Measurements from ENCODE around the gene TIMP3.

Gene TIMP3

GRCh38 chr22:32877196-32877595, 75.7 kb downstream of the TIMP3 start:
- no peak for TF ChIP-seq CTCF (IDR thresholded peaks at IDR 0.05; ENCODE audit: low read depth, low read length)
- H3K4me3 ChIP-seq (ENCODE audit: low read depth, low read length): no peak overlapping the region

DNA sequence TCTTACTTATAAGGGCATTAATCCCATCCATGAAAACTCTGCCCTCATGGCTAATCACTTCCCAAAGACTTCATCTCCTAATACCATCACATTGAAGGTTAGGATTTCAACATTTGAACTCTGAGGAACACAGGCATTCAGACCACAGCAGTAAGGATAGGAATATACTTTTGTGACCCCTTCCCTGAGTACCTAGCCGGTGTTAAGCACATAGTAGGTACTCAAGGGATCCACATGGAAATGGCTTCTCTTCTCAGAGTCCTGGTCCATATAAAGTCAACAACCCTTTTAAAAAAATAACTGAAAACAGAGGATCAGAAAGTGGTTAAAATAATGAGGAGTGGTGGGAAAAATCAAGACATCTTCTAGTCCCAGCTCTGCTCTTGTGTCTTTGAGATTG, 78.0 kb downstream of the TIMP3 start:
- no peak overlapping the region for H3K4me3 ChIP-seq (ENCODE audit: low read depth, low read length)
- TF ChIP-seq CTCF (IDR thresholded peaks at IDR 0.05; ENCODE audit: low read depth, low read length): no peak

GRCh38 chr22:32880061-32880460, 78.6 kb downstream of the TIMP3 start:
- TF ChIP-seq CTCF (IDR thresholded peaks at IDR 0.05; ENCODE audit: low read depth, low read length): no peak
- no peak overlapping the region for H3K4me3 ChIP-seq (ENCODE audit: low read depth, low read length)

GRCh38 chr22:32880505-32880892, 79.0 kb downstream of the TIMP3 start:
- no peak for TF ChIP-seq CTCF (IDR thresholded peaks at IDR 0.05; ENCODE audit: low read depth, low read length)
- no peak overlapping the region for H3K4me3 ChIP-seq (ENCODE audit: low read depth, low read length)

DNA sequence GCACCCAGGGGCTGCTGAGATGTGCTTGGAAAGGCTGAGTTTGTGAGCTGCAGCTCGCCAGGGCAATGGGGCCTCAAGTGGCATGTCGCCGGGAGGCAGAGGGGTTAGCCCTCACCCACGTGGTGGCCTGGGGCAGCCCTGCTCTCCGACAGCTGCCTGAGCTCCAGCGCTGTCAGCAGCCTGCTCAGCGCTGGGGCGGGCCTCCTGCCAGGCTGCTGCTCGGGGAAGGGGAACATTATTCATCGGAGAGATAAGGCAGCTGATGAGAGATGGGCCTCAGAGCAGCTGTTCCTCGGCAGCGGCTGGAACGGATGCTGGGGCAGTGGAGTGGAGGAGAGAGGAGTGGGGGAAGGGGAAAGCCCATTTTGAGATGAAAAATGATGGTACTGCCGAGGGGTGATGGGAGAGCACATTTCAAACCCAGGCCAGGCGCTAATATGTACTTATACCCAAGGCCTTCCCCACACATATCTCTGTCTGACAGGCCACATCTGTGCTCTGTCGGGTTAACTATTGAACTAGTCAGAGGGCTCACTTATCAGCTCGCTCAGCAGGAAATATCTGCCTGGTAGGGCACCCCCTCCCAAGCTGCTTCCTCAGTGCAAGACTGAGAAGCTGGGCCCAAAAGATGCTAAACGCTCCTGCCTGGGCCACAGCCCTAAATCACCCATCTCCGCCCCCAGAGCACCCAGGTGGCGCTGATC, 79.5 kb downstream of the TIMP3 start:
- no peak overlapping the region for H3K4me3 ChIP-seq (ENCODE audit: low read depth, low read length)

DNA sequence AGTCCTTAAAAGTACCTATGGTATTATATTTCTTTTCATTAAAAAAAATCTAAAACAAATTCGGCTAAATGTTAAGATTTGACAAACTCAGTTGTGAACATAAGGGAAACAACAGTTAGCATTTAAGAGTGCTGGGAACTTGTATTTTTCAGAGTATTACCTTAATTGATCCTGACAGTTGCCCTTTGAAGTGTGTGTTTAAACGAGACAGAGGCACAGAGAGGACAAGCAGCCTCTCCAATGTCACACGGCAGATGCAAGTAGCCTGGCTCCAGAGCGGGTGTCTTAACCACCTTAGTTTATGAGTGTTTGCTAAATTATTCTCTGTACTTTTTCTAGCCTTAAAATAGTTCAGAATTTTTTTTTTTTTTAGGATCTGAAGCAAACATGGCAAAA, 80.9 kb downstream of the TIMP3 start:
- TF ChIP-seq CTCF (IDR thresholded peaks at IDR 0.05; ENCODE audit: low read depth, low read length): no peak

More for the DNA sequence above, 79.5 kb downstream of the TIMP3 start:
- no peak for TF ChIP-seq CTCF (IDR thresholded peaks at IDR 0.05; ENCODE audit: low read depth, low read length)

DNA sequence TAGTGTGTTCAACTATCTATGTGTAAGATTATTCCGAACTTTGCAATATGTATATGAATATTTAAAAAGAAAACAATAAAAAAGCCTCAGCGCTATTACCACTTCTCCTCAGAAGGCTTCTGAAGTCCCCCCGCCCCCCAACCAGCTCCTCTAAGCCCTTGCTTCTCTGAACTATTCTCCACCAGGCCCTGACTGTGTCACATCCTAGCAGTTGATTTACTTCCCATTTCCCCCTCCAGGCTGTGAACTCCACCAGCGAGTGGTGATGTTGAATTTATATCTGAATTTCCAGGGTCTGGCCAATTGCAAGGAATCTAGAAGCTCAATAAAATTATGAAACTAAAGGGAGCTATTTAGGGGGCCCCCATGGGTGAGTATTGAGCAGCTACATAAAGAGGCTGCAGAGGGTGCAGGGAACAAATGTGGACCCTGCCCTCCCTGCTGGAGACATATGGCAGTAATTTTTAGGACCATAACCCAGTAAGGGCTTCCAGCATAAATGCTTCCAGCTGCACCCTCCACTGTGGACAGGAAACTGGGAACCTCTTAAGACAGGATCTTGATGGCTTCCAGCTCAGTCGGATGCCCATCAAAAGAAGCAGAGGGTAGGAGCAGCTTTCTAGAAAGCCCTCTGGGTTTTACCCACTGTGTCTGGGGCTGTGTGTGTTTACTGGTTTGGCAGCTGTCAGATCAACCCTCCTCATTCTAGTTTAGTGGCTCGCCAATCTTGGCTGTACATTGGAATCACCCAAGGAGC, 81.4 kb downstream of the TIMP3 start:
- TF ChIP-seq CTCF (IDR thresholded peaks at IDR 0.05; ENCODE audit: low read depth, low read length): no peak
- no peak overlapping the region for H3K4me3 ChIP-seq (ENCODE audit: low read depth, low read length)

More for the DNA sequence above, 80.9 kb downstream of the TIMP3 start:
- no peak overlapping the region for H3K4me3 ChIP-seq (ENCODE audit: low read depth, low read length)
